GM12891 (cell line): ENCODE data around the gene FER.

Experiments
- PAX5 ChIP-seq: IDR thresholded peaks from 2 replicates; pipeline ENCODE4 v1.6.1; 2011; ENCODE audit warnings: low read length, moderate library complexity, mild to moderate bottlenecking; ENCODE audit not compliant: insufficient read depth, severe bottlenecking
- POLR2A ChIP-seq: IDR thresholded peaks from 2 replicates; pipeline ENCODE4 v1.6.1; 2011; ENCODE audit warnings: low read depth, low read length, control low read depth
- SPI1 ChIP-seq: IDR thresholded peaks from 2 replicates; pipeline ENCODE4 v1.6.1; 2011; ENCODE audit warnings: low read depth, low read length, control low read depth
- TAF1 ChIP-seq: IDR thresholded peaks from 2 replicates; pipeline ENCODE4 v1.6.1; 2011; ENCODE audit warnings: low read depth, low read length, control low read depth

DNA sequence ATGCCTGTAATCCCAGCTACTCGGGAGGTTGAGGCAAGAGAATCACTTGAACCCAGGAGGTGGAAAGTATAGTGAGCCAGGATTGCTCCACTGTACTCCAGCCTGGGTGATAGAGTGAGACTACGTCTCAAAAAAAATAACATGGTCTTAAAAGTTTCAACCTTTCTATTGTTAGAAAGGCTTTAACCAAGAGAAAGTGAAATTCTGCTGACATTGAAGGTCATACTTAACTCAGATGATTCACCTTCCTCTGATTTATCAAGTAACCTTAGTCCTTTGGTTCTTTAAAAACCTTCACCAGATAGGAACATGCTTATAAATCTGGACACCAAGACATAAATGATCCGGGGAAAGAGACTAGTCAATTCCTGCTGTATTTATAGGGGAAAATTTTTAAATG lies 73.3 kb downstream of the FER start:
- no peak for TF ChIP-seq TAF1
- TF ChIP-seq POLR2A: no peak
- TF ChIP-seq SPI1: no peak
- TF ChIP-seq PAX5: no peak
